Tibial nerve (tissue), 4 donors: ENCODE measurements around the gene SRA1. TPM values are rescaled to one million over a fixed set of nuclear protein-coding genes. Genes with fewer than 3 reads are reported as not detected.
"Not testable (repeated sequence)": the region's sequence is repeated elsewhere in the genome, so short reads cannot be mapped to it uniquely, and the experiment has no call there.

Source experiments
- DNase-seq, 2 donors: peaks; one replicate each; pipeline ENCODE4 v3.0.0-alpha.2; 2019; ENCODE audit warnings: low spot score in 2 of 2
- H3K27ac ChIP-seq, 4 donors: fragments of 200-600 bp; sonication (generic) in 3 of 4; one replicate each; pipeline ENCODE4 v1.5.1; 2017 to 2019; ENCODE audit warnings: mild to moderate bottlenecking in 1 of 4
- H3K27me3 ChIP-seq, 2 donors: fragments of 200-600 bp; sonication (generic) in 1 of 2; one replicate each; pipeline versions ENCODE4 v1.5.1 to v1.6.0; 2017 to 2019
- H3K36me3 ChIP-seq, 3 donors: fragments of 200-600 bp; sonication (generic); one replicate each; pipeline ENCODE4 v1.5.1; 2018 to 2019
- H3K4me1 ChIP-seq, 4 donors: fragments of 200-600 bp; sonication (generic) in 3 of 4; one replicate each; pipeline ENCODE4 v1.5.1; 2017 to 2019
- H3K4me3 ChIP-seq, 4 donors: fragments of 200-600 bp; sonication (generic) in 3 of 4; one replicate each; pipeline ENCODE4 v1.5.1; 2017 to 2019; ENCODE audit warnings: mild to moderate bottlenecking in 1 of 4, moderate library complexity in 1 of 4
- H3K9me3 ChIP-seq, 4 donors: fragments of 200-600 bp; sonication (generic) in 3 of 4; one replicate each; pipeline ENCODE4 v1.5.1; 2017 to 2019
- CTCF ChIP-seq, 5 experiments: fragments of 200-600 bp in 3 of 5; fragments of 450-650 bp in 2 of 5; sonication (generic) in 3 of 5; IDR thresholded peaks; one replicate each; pipeline ENCODE4 v1.5.1; 2016 to 2019; ENCODE audit warnings: antibody characterized with exemption in 5 of 5, mild to moderate bottlenecking in 3 of 5, moderate library complexity in 2 of 5
- EP300 ChIP-seq, 2 donors: sonication (generic); formaldehyde crosslinking; IDR thresholded peaks; one replicate each; pipeline ENCODE4 v1.6.1; 2017; ENCODE audit warnings: antibody characterized with exemption in 2 of 2, mild to moderate bottlenecking in 1 of 2
- POLR2A ChIP-seq, 2 donors: fragments of 450-650 bp; IDR thresholded peaks; one replicate each; pipeline ENCODE4 v1.6.1; 2017; ENCODE audit warnings: antibody characterized with exemption in 2 of 2, mild to moderate bottlenecking in 2 of 2, moderate library complexity in 2 of 2
- WGBS, 2 donors: methylation state at CpG; one replicate each; pipeline ENCODE4 v1.1.5; 2018; 5-methylcytosine and 5-hydroxymethylcytosine counted together
- total RNA-seq, 4 donors: library from RNA; depleted of rRNA; stranded (reverse); fragments of >200 nt; gene quantifications; one replicate each; pipeline ENCODE4 v1.1.0, GENCODE V29; 2016

The SRA1 gene
- total RNA-seq, 4 donors from 2014 or later: 16.6 to 23.7 (median 19.2) TPM

GRCh38 chr5:140587495-140587894, 30.2 kb upstream of the SRA1 start:
- 81 to 86% methylated on average over 1 of the region's 1 CpG for WGBS, 2 donors
- no peak for DNase-seq
- Histone ChIP-seq H3K27ac (no peak overlapping the region), H3K9me3 (peaks cover 0 to 6% (median 0%) of the 10 kb centered on the region in 4 donors), H3K4me3 (no peak overlapping the region), H3K4me1 (peaks cover 0 to 19% (median 8%) of the 10 kb centered on the region in 4 donors), H3K36me3 (no peaks in the 10 kb centered on the region), H3K27me3 (no peaks in the 10 kb centered on the region)
- no peak for TF ChIP-seq POLR2A (IDR thresholded peaks at IDR 0.05)
- no peak for TF ChIP-seq EP300 (IDR thresholded peaks at IDR 0.05)
- no peak for TF ChIP-seq CTCF (IDR thresholded peaks at IDR 0.05)

DNA sequence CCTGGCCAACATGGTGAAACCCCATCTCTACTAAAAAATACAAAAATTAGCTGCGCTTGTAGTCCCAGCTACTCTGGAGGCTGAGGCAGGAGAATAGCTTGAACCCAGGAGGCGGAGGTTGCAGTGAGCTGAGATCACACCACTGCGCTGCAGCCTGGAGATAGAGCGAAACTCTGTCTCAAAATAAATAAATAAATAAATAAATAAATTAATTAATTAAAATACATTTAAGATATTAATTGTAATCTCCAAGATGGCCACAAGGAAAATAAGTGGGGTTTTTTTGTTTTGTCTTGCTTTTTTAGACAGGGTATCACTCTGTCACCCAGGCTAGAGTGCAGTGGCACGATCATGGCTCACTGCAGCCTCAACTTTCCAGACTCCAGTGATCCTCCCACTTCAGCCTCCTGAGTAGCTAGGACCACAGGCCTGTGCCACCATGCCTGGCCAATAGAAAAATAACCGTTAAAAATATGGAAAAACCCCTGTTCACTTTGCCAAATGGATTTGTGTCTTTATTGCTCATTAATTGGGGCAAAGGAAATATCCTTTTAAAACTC, 22.0 kb upstream of the SRA1 start:
- WGBS, 2 donors: 91 to 92% methylated on average over 6 of the region's 6 CpGs
- peaks cover 0 to 17% (median 3%) of the 10 kb centered on the region in 4 donors for H3K4me1 ChIP-seq

DNA sequence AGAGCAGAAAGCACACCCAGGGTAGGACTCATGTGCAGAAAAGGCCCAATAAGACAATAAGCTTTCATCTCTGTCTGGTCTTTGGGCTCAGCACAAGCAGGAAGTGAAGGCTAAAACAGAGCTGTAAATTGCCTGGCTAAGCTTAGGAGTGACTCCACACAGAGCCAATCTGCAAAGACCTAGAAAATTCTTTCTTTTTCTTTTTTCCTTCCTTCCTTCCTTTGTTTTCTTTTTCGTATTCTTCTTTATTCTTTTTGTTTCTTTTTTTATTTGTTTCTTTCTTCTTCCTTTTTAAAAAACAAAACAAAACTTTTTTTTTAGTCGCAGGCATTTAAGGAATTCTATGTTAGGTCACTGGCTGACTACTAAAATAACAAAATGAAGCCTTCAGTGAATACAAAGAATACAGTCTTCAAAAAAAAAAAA, 19.5 kb upstream of the SRA1 start:
- Histone ChIP-seq H3K27ac (peak overlapping the region in 1 of 4 donors; percentile 56), H3K36me3 (no peaks in the 10 kb centered on the region), H3K4me1 (peaks cover 0 to 24% (median 3%) of the 10 kb centered on the region in 4 donors), H3K4me3 (no peak overlapping the region), H3K9me3 (no peaks in the 10 kb centered on the region), H3K27me3 (no peaks in the 10 kb centered on the region)
- TF ChIP-seq CTCF (IDR thresholded peaks at IDR 0.05) (no peak), EP300 (IDR thresholded peaks at IDR 0.05) (no peak), POLR2A (IDR thresholded peaks at IDR 0.05) (no peak)
- no peak for DNase-seq
- 26 to 31% methylated on average over 2 of the region's 2 CpGs for WGBS, 2 donors

More for the DNA sequence above, 22.0 kb upstream of the SRA1 start:
- not testable (repeated sequence) for H3K27ac ChIP-seq, H3K27me3 ChIP-seq, H3K9me3 ChIP-seq, H3K4me3 ChIP-seq, H3K36me3 ChIP-seq, DNase-seq

- Histone ChIP-seq H3K4me1 (peaks cover 0 to 21% (median 3%) of the 10 kb centered on the region in 4 donors), H3K36me3 (peaks cover 0 to 2% (median 0%) of the 10 kb centered on the region in 3 donors), H3K4me3 (no peak overlapping the region), H3K9me3 (no peaks in the 10 kb centered on the region), H3K27ac (peak overlapping the region in 1 of 4 donors; percentile 33), H3K27me3 (no peaks in the 10 kb centered on the region)
- DNase-seq: peak; percentile 40 to 44
- 71 to 74% methylated on average over 7 to 8 of the region's 8 CpGs for WGBS, 2 donors
- TF ChIP-seq POLR2A (IDR thresholded peaks at IDR 0.05) (no peak), CTCF (IDR thresholded peaks at IDR 0.05) (peak; percentile 27 to 52 (median 33)), EP300 (IDR thresholded peaks at IDR 0.05) (peak in 1 of 2 donors; percentile 23)
These were observed 18.0 kb upstream of the SRA1 start for GRCh38 chr5:140575309-140575708.

GRCh38 chr5:140574165-140574564, 16.9 kb upstream of the SRA1 start:
- 25 to 34% methylated on average over 3 of the region's 3 CpGs for WGBS, 2 donors

DNA sequence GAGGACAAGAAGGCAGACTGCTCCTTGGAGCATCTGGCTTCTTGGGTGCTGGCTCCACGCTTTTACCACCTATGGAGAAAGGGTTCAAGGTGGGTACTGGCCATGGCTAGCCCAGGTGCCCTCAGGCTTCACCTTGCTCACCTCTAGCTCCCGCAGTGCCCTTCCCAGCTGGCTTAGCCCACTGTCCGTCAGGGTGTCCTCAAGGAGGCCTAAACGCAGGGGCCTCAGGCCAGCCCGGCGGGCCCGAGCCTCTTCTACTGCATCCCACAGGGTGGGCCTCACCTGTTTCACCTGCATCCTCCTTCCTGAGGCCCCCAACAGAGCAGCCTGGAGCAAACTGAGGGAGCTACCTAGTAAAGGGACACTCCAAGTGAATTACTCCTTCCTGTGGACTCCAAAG, 16.4 kb upstream of the SRA1 start:
- peaks cover 0 to 14% (median 0%) of the 10 kb centered on the region in 3 donors for H3K36me3 ChIP-seq
- TF ChIP-seq POLR2A (IDR thresholded peaks at IDR 0.05) (no peak), EP300 (IDR thresholded peaks at IDR 0.05) (no peak), CTCF (IDR thresholded peaks at IDR 0.05) (no peak)
- 87 to 97% methylated on average over 7 of the region's 7 CpGs for WGBS, 2 donors

More at GRCh38 chr5:140574165-140574564, 16.9 kb upstream of the SRA1 start:
- Histone ChIP-seq H3K4me3 (no peak overlapping the region), H3K4me1 (peaks cover 0 to 24% (median 3%) of the 10 kb centered on the region in 4 donors), H3K9me3 (no peaks in the 10 kb centered on the region), H3K27ac (peak overlapping the region in 1 of 4 donors; percentile 33), H3K27me3 (no peaks in the 10 kb centered on the region), H3K36me3 (peaks cover 0 to 10% (median 0%) of the 10 kb centered on the region in 3 donors)
- no peak for TF ChIP-seq POLR2A (IDR thresholded peaks at IDR 0.05)
- TF ChIP-seq EP300 (IDR thresholded peaks at IDR 0.05): peak in 1 of 2 donors; percentile 7
- no peak for DNase-seq

More for the DNA sequence above, 16.4 kb upstream of the SRA1 start:
- H3K27ac ChIP-seq: no peak overlapping the region
- peaks cover 0 to 26% (median 3%) of the 10 kb centered on the region in 4 donors for H3K4me1 ChIP-seq
- H3K27me3 ChIP-seq: no peaks in the 10 kb centered on the region
- no peak overlapping the region for H3K4me3 ChIP-seq
- H3K9me3 ChIP-seq: no peaks in the 10 kb centered on the region
- no peak for DNase-seq
